GM12892 (cell line): ENCODE data around the gene SDK1.

ENCODE experiments used
- DNase-seq: peaks from one replicate; pipeline ENCODE4 v3.0.0; 2011; ENCODE audit not compliant: insufficient read length
- FAIRE-seq: peaks from 2 replicates; lab custom pipeline; 2011; peaks lifted over from hg19 to GRCh38; lab: Jason Lieb, UNC
- POLR2A ChIP-seq: IDR thresholded peaks from 2 replicates; pipeline ENCODE4 v1.6.1; 2011; ENCODE audit warnings: low read depth, low read length, control low read depth
- POLR2AphosphoS5 ChIP-seq: IDR thresholded peaks from 2 replicates; pipeline ENCODE4 v1.6.1; 2011; ENCODE audit warnings: low read depth, low read length, control low read depth
- TAF1 ChIP-seq: IDR thresholded peaks from 2 replicates; pipeline ENCODE4 v1.6.1; 2011; ENCODE audit warnings: low read depth, mild to moderate bottlenecking, control low read depth, low read length, borderline replicate concordance

The SDK1 gene

DNA sequence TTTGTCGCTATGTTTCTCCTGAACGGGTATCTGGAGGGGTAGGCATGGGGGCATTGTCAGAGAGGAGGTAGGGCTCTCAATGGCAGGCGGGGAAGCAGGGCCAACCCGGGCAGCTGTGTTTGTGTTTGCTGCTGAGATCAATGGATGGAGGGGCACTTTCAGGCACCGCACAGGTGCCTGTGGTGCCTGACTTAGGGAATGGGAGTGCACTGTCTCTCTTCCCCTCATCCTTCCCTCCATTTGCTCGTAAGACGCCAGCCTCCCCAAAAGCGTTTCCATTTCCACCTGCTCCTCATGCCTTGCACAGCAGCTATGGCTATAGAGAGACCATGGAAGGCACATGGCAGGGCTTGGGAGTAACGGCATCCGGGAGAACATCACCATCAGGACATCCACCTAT lies 765.2 kb downstream of the SDK1 start:
- DNase-seq, result no peak
- no peak for FAIRE-seq
- no peak for TF ChIP-seq POLR2A
- TF ChIP-seq POLR2AphosphoS5, result no peak
- TF ChIP-seq TAF1, result no peak

- no peak for DNase-seq
- no peak for FAIRE-seq
- TF ChIP-seq POLR2A, result no peak
- no peak for TF ChIP-seq POLR2AphosphoS5
- TF ChIP-seq TAF1, result no peak
Observed at GRCh38 chr7:4066626-4067475, 765.8 kb downstream of the SDK1 start.

GRCh38 chr7:4067476-4067760 lies 766.4 kb downstream of the SDK1 start:
- TF ChIP-seq TAF1 (no peak), POLR2A (no peak), POLR2AphosphoS5 (no peak)
- DNase-seq (no peak), FAIRE-seq (no peak)

DNA sequence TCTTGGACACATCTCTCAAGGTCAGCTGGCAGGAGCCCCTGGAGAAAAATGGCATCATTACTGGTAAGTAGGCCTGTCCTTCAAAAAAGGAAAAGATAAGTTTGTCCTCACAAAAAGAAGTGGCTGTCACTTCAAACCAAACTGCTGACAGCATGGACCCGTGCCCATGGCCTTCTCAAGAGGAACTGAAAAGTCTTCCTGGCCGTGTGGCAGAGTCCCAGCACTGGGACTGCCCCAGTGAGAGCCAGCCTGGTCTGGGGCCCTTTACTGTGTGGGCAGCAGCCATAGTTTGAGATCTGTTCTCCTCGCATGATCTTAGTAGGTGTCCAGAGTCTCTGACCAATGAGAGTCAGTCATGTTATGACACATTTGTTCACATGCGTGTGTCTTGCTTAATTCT lies 766.8 kb downstream of the SDK1 start:
- no peak for FAIRE-seq
- DNase-seq, result no peak
- no peak for TF ChIP-seq TAF1
- TF ChIP-seq POLR2AphosphoS5, result no peak
- no peak for TF ChIP-seq POLR2A

GRCh38 chr7:4068286-4068685 lies 767.2 kb downstream of the SDK1 start:
- no peak for TF ChIP-seq POLR2AphosphoS5
- TF ChIP-seq TAF1, result no peak
- no peak for TF ChIP-seq POLR2A
- FAIRE-seq, result no peak
- no peak for DNase-seq

GRCh38 chr7:4069268-4070095 lies 768.4 kb downstream of the SDK1 start:
- DNase-seq (no peak), FAIRE-seq (no peak)
- TF ChIP-seq POLR2A (no peak), POLR2AphosphoS5 (no peak), TAF1 (no peak)

GRCh38 chr7:4070214-4070613 lies 769.2 kb downstream of the SDK1 start:
- FAIRE-seq (no peak), DNase-seq (no peak)
- TF ChIP-seq POLR2A, result no peak
- no peak for TF ChIP-seq TAF1
- TF ChIP-seq POLR2AphosphoS5, result no peak

DNA sequence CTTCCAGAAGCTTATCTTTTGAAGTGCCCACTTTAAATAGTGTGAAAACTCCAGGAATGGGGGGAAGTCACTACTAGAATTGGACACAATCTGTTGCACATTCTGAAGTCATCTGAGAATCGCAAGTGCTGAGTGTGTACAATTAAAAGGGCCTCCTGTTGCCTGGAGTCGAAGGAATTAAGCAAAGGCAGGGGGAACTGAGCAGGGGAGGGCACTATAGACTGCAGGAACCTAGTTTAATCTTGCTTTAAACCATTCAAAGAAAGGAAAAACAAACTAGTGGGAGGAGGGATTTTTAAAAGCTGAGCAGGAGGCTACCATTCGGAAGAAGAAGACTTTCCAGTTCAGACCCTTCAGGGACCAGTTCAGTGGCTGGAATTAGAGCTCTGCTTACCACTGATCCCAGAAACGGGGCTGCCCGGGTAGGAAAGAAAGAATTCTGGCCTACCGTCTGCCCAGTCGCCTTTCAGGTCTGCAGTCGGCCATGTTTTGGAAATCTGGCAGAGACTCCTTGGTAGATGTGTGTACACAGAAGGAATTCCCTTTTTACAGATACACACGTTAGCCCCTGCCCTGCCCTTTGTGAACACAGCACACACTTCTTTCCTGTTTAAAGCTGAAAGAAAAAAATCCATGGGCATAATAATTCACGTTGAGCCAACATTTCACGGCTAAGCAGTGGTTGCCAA lies 770.5 kb downstream of the SDK1 start:
- no peak for FAIRE-seq
- TF ChIP-seq POLR2AphosphoS5 (no peak), TAF1 (no peak)
- DNase-seq, result no peak

GRCh38 chr7:4072161-4072925 lies 771.3 kb downstream of the SDK1 start:
- DNase-seq, result no peak
- no peak for FAIRE-seq
- TF ChIP-seq TAF1 (no peak), POLR2AphosphoS5 (no peak), POLR2A (no peak)

DNA sequence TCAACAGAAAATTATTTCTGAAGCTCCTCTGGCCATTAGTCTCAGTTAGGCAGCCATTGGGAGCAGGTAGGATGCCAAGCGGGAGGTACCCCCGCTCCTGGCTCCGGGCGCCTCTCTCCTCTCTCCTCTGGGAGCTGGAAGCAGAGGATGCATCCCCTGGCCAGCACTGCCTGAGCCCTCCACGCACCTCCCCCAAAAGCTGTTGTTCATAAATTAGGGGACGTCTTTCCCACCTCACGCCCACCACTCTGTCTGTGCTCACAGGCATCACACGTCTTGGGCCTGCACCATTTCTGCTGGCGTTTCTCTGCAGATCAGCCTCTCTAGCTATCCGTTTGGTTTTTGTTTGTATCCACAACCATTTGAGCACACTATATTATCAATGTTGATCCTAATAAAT lies 772.0 kb downstream of the SDK1 start:
- no peak for TF ChIP-seq POLR2A
- no peak for TF ChIP-seq POLR2AphosphoS5
- TF ChIP-seq TAF1, result no peak
- no peak for DNase-seq
- FAIRE-seq, result no peak

- FAIRE-seq (no peak), DNase-seq (no peak)
- TF ChIP-seq POLR2AphosphoS5, result no peak
- TF ChIP-seq POLR2A, result no peak
- no peak for TF ChIP-seq TAF1
Observed at GRCh38 chr7:4073750-4074149, 772.7 kb downstream of the SDK1 start.

GRCh38 chr7:4074407-4074806 lies 773.4 kb downstream of the SDK1 start:
- FAIRE-seq (no peak), DNase-seq (no peak)
- TF ChIP-seq POLR2A, result no peak
- no peak for TF ChIP-seq TAF1
- no peak for TF ChIP-seq POLR2AphosphoS5

- FAIRE-seq (no peak), DNase-seq (no peak)
- TF ChIP-seq POLR2A (no peak), POLR2AphosphoS5 (no peak), TAF1 (no peak)
Observed at GRCh38 chr7:4074994-4075393, 773.9 kb downstream of the SDK1 start.
